H9 (cell line): ENCODE data around the gene FEZ2. TPM values are rescaled to one million over a fixed set of nuclear protein-coding genes. Genes with fewer than 3 reads are reported as not detected.
A peak's percentile ranks its signal among the peaks of the same experiment; 100 is the strongest.

ENCODE experiments used
- DNase-seq: peaks from one replicate; pipeline ENCODE4 v3.0.0-alpha.2; 2017
- H2AFZ ChIP-seq: one replicate; pipeline ENCODE4 v1.6.1; 2013; ENCODE audit warnings: mild to moderate bottlenecking, low read length, control low read depth, moderate library complexity
- H2AK5ac ChIP-seq: 2 replicates; pipeline ENCODE4 v1.6.1; 2013; ENCODE audit warnings: low read length, control low read depth, mixed read lengths; ENCODE audit not compliant: insufficient read length
- H2BK120ac ChIP-seq: one replicate; pipeline ENCODE4 v1.6.1; 2013; ENCODE audit warnings: low read depth, mild to moderate bottlenecking, low read length, control low read depth, inconsistent platforms; ENCODE audit not compliant: poor library complexity, severe bottlenecking
- H2BK12ac ChIP-seq: 2 replicates; pipeline ENCODE4 v1.6.1; 2013; ENCODE audit warnings: low read length, control low read depth, mixed read lengths, low read depth; ENCODE audit not compliant: insufficient read length
- H2BK15ac ChIP-seq: 2 replicates; pipeline ENCODE4 v1.6.1; 2013; ENCODE audit warnings: low read depth, low read length, control low read depth
- H2BK20ac ChIP-seq: one replicate; pipeline ENCODE4 v1.6.1; 2013; ENCODE audit warnings: low read depth, mild to moderate bottlenecking, low read length, control low read depth, inconsistent platforms; ENCODE audit not compliant: poor library complexity, severe bottlenecking
- H2BK5ac ChIP-seq: 2 replicates; pipeline ENCODE4 v1.6.1; 2013; ENCODE audit warnings: low read length, control low read depth, mixed read lengths; ENCODE audit not compliant: insufficient read length
- H3K14ac ChIP-seq: 2 replicates; pipeline ENCODE4 v1.6.1; 2013; ENCODE audit warnings: low read length, control low read depth; ENCODE audit not compliant: insufficient read depth
- H3K18ac ChIP-seq: 2 replicates; pipeline ENCODE4 v1.6.1; 2013; ENCODE audit warnings: low read depth, mild to moderate bottlenecking, mixed read lengths, low read length, control low read depth; ENCODE audit not compliant: insufficient read length
- H3K23ac ChIP-seq: 2 replicates; pipeline ENCODE4 v1.6.1; 2013; ENCODE audit warnings: low read length, control low read depth, mixed read lengths, low read depth; ENCODE audit not compliant: insufficient read length
- H3K23me2 ChIP-seq: 2 replicates; pipeline ENCODE4 v1.6.1; 2013; ENCODE audit warnings: low read depth, mild to moderate bottlenecking, mixed read lengths, low read length, control low read depth; ENCODE audit not compliant: insufficient read length, poor library complexity, severe bottlenecking
- H3K27ac ChIP-seq: 2 replicates; pipeline ENCODE4 v1.5.1; 2013; ENCODE audit warnings: low read length, control low read depth, mixed read lengths, low read depth; ENCODE audit not compliant: insufficient read length
- H3K27me3 ChIP-seq: 2 replicates; pipeline ENCODE4 v1.6.1; 2013; ENCODE audit warnings: low read length, control low read depth, inconsistent platforms; ENCODE audit not compliant: insufficient read depth
- H3K4ac ChIP-seq: 2 replicates; pipeline ENCODE4 v1.6.1; 2013; ENCODE audit warnings: low read depth, mild to moderate bottlenecking, control low read depth, inconsistent platforms, low read length, moderate library complexity
- H3K4me1 ChIP-seq: 2 replicates; pipeline ENCODE4 v1.6.1; 2013; ENCODE audit warnings: low read length, control low read depth, inconsistent platforms; ENCODE audit not compliant: insufficient read depth
- H3K4me2 ChIP-seq: 2 replicates; pipeline ENCODE4 v1.6.1; 2013; ENCODE audit warnings: low read length, control low read depth, mixed read lengths; ENCODE audit not compliant: insufficient read length, insufficient read depth
- H3K56ac ChIP-seq: 2 replicates; pipeline ENCODE4 v1.6.1; 2013; ENCODE audit warnings: low read depth, mild to moderate bottlenecking, mixed read lengths, low read length, control low read depth; ENCODE audit not compliant: insufficient read length
- H3K79me1 ChIP-seq: 2 replicates; pipeline ENCODE4 v1.6.1; 2013; ENCODE audit warnings: low read depth, mild to moderate bottlenecking, moderate library complexity, low read length, control low read depth, inconsistent platforms; ENCODE audit not compliant: insufficient read depth, poor library complexity, severe bottlenecking
- H3K79me2 ChIP-seq: 2 replicates; pipeline ENCODE4 v1.6.1; 2013; ENCODE audit warnings: low read length, control low read depth, inconsistent platforms; ENCODE audit not compliant: insufficient read depth
- H3K9ac ChIP-seq: 2 replicates; pipeline ENCODE4 v1.6.1; 2013; ENCODE audit warnings: low read length, control low read depth, mixed read lengths; ENCODE audit not compliant: insufficient read length; ENCODE audit errors: extremely low read depth
- H3K9me3 ChIP-seq: one replicate; pipeline ENCODE4 v1.6.1; 2013; ENCODE audit warnings: low read depth, low read length, inconsistent platforms; ENCODE audit not compliant: control insufficient read depth
- H3T11ph ChIP-seq: one replicate; pipeline ENCODE4 v1.6.1; 2013; ENCODE audit warnings: mild to moderate bottlenecking, low read length, control low read depth, inconsistent platforms
- H4K20me1 ChIP-seq: one replicate; pipeline ENCODE4 v1.6.1; 2013; ENCODE audit not compliant: control insufficient read depth, insufficient read length, insufficient read depth
- H4K5ac ChIP-seq: 2 replicates; pipeline ENCODE4 v1.6.1; 2013; ENCODE audit warnings: low read depth, mild to moderate bottlenecking, mixed read lengths, low read length, control low read depth; ENCODE audit not compliant: insufficient read length
- H4K8ac ChIP-seq: replicated peaks from 2 replicates; pipeline ENCODE4 v1.6.1; 2013; ENCODE audit warnings: low read length, control low read depth, mixed read lengths, low read depth; ENCODE audit not compliant: insufficient read length
- H4K91ac ChIP-seq: 2 replicates; pipeline ENCODE4 v1.6.1; 2013; ENCODE audit warnings: low read depth, mild to moderate bottlenecking, moderate library complexity, mixed read lengths, low read length, control low read depth; ENCODE audit not compliant: insufficient read length
- H3K27ac Mint-ChIP-seq, 3 experiments: 2 replicates in 2 of 3; 3 replicates in 1 of 3; pipeline ENCODE4 v1.8.0; 2020 to 2021; ENCODE audit warnings: mixed read lengths in 3 of 3, mild to moderate bottlenecking in 1 of 3, moderate library complexity in 1 of 3
- H3K27me3 Mint-ChIP-seq: 2 replicates; pipeline ENCODE4 v1.8.0; 2021; ENCODE audit warnings: low read depth, mild to moderate bottlenecking, moderate library complexity, mixed read lengths
- H3K36me3 Mint-ChIP-seq, 3 experiments: 2 replicates in 2 of 3; 3 replicates in 1 of 3; pipeline ENCODE4 v1.8.0; 2020 to 2021; ENCODE audit warnings: low read depth in 3 of 3, mixed read lengths in 3 of 3; ENCODE audit not compliant: insufficient read depth in 1 of 3
- H3K4me1 Mint-ChIP-seq, 2 experiments: 2 replicates each; pipeline ENCODE4 v1.8.0; 2020; ENCODE audit warnings: mixed read lengths in 2 of 2
- H3K4me3 Mint-ChIP-seq, 2 experiments: 2 replicates in 1 of 2; 3 replicates in 1 of 2; pipeline ENCODE4 v1.8.0; 2020 to 2021; ENCODE audit warnings: mild to moderate bottlenecking in 2 of 2, mixed read lengths in 2 of 2, moderate library complexity in 1 of 2
- H3K9me3 Mint-ChIP-seq, 2 experiments: 2 replicates in 1 of 2; 3 replicates in 1 of 2; pipeline ENCODE4 v1.8.0; 2020; ENCODE audit warnings: mild to moderate bottlenecking in 2 of 2, mixed read lengths in 2 of 2, moderate library complexity in 1 of 2
- CTCF ChIP-seq: fragments of 200-600 bp; sonication (generic); conservative IDR thresholded peaks from 3 replicates; pipeline ENCODE4 v1.8.0; 2021; ENCODE audit warnings: antibody characterized with exemption, mild to moderate bottlenecking
- total RNA-seq: library from RNA; stranded (reverse); gene quantifications from 2 replicates; pipeline ENCODE4 v1.2.1, GENCODE V29; 2021

FEZ2 gene
- total RNA-seq, 1 experiment from 2014 or later: 27.7 TPM

- no peak overlapping the region for H2AK5ac ChIP-seq
- H3K23me2 ChIP-seq: no peaks in the 10 kb centered on the region
- Mint-ChIP-seq H3K9me3 (no peaks in the 10 kb centered on the region), H3K4me1 (peaks cover 56 to 62% of the 10 kb centered on the region in 2 experiments), H3K4me3 (peak overlapping the region in 1 of 2 experiments; percentile 15; a peak in 1 of 5 replicates), H3K27ac (peak overlapping the region in 2 of 3 experiments; percentile 92 to 93; a peak in 4 of 7 replicates), H3K36me3 (no peaks in the 10 kb centered on the region), H3K27me3 (no peaks in the 10 kb centered on the region)
- no peak for TF ChIP-seq CTCF
- H3K9me3 ChIP-seq: no peaks in the 10 kb centered on the region
- H4K5ac ChIP-seq: no peak overlapping the region
- H3K23ac ChIP-seq: no peak overlapping the region
- H3K79me1 ChIP-seq: no peaks in the 10 kb centered on the region
- H4K8ac ChIP-seq: no peak overlapping the region
- no peaks in the 10 kb centered on the region for H3K27me3 ChIP-seq
- H2BK15ac ChIP-seq: no peak overlapping the region
- H2BK120ac ChIP-seq: no peak overlapping the region
- H4K20me1 ChIP-seq: no peaks in the 10 kb centered on the region
- no peak overlapping the region for H2BK12ac ChIP-seq
- H3K14ac ChIP-seq: no peak overlapping the region
- no peak overlapping the region for H2AFZ ChIP-seq
- no peak overlapping the region for H4K91ac ChIP-seq
- H3K4me1 ChIP-seq: peaks cover 5% of the 10 kb centered on the region
- no peak overlapping the region for H3K4ac ChIP-seq
- no peak overlapping the region for H3K18ac ChIP-seq
- H3K27ac ChIP-seq: peak overlapping the region; percentile 49
- H3T11ph ChIP-seq: no peak overlapping the region
- no peak overlapping the region for H3K56ac ChIP-seq
- no peak overlapping the region for H2BK5ac ChIP-seq
- H3K9ac ChIP-seq: no peak overlapping the region
- no peak overlapping the region for H2BK20ac ChIP-seq
- DNase-seq: no peak
- peak overlapping the region; percentile 18 for H3K4me2 ChIP-seq
- no peaks in the 10 kb centered on the region for H3K79me2 ChIP-seq
Observed at GRCh38 chr2:36616947-36617346, 19.0 kb upstream of the FEZ2 start.
